Left renal pelvis (tissue), 4 donors: ENCODE data around the gene LEF1. TPM values are rescaled to one million over a fixed set of nuclear protein-coding genes. Genes with fewer than 3 reads are reported as not detected.

Experiments
- DNase-seq, 4 donors: peaks; one replicate each; pipeline ENCODE4 v3.0.0-alpha.2; 2013; ENCODE audit warnings: low read depth in 4 of 4, low spot score in 3 of 4
- polyA plus RNA-seq, 4 donors: library from polyadenylated mRNA; unstranded; fragments of 120-200 nt; gene quantifications; one replicate each; pipeline ENCODE4 v1.2.1, GENCODE V29; 2013; ENCODE audit not compliant: insufficient read length in 4 of 4

Gene LEF1
- 100 to 1,000 TPM in 1 of 4 donors, 10 to 100 TPM in 3; 70.6 to 124 (median 84.9) TPM for polyA plus RNA-seq

DNA sequence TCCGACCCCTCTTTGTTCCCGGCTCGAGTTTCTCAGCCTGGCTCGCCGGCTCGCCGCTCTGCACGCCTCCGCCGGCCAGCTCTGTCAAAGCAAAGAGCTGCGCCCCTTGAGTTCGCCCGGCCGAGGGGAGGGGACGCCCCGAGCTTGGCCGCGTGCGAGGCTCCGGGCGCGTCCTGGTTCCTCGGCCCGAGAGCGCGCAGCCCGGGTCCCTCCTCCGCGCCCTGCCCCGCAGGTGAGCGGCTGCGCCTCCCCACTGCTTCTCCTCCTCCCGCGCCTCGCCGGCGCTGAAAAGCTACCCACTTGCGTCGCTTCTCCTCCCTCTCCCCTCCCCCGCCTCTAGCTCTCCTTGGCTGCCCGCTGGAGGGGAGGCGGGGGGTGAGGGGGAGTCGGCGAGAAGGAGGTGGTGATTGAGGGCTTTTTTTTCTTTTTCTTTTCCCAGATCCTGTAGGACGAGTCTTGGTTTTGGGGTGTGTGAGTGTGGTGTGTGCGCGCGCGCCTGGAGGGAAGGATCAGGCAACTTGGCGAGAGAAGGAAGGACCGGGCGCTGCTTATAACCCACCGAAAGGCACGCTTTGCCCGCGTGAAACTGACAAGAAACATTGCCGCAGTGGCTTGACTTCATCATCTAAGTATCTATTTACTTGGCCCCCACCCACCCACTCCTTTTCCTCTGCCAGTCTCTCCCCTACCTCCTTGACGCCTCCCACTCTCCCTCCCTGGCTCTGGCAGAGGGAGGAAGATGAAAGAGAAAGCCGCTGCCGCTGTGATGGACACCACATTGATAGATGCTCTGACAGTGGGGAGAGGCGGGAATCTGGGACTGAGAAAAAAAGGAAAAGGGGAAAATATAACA lies at the start of gene LEF1:
Gene LEF1, minus strand, starts transcription at position 262 of the 853 bp plus-strand sequence. CDS start 1,165 bp downstream, outside the sequence.
- DNase-seq = peak in 2 of 4 donors; percentile 69 to 76

DNA sequence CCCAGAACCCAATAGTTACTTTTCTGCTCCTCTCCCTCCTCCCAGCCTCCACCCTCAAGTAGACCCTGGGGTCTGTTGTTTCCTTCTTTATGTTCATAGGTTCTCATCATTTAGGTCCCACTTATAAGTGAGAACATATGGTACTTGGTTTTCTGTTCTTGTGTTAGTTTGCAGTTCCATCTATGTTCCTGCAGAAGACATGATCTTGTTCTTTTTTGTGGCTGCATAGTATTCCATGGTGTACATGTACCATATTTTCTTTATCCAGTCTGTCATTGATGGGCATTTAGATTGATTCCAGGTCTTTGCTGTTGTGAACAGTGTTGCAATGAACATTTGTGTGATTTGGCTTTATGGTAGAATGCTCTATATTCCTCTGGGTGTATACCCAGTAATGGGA lies 47.8 kb upstream of the LEF1 start:
- no peak for DNase-seq

DNA sequence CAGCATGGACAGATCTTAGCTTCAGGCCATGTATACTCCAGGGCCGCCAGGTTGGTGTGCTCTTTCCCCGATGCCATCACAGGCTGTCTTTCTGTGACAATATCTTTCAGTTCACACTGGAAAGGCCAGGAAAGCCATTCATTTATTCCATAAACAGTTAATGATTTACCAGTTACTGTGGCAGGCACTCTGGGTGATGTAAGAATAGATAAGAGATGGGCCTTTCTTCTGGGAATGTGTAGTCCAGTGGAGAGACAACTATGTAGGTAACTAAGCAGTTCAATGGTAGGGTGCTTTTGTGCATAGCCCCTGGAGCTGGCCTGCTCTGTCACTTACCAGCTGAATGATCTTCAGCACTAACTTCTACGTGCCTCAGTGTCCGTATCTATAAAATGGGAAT lies 46.3 kb upstream of the LEF1 start:
- DNase-seq = no peak

DNA sequence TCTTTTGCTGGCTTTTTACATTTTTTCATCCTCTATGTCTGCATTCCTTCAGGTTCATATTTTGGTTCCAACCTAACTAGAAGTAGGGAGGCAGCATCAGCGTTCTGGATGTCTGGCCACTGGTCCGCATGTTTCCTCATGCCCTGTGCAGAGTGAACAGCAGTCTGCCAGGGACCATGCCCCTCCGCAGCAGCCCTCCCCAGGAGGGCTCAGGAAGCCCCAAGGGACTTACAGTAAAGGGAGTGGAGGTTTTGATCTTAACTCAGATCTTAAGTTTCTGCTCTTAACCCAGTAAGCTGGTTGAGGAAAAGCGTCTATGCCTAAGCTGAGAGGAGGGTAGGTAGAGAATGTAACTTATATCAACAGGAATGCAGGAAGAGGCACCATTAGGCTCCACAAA lies 45.0 kb upstream of the LEF1 start:
- DNase-seq = no peak

DNA sequence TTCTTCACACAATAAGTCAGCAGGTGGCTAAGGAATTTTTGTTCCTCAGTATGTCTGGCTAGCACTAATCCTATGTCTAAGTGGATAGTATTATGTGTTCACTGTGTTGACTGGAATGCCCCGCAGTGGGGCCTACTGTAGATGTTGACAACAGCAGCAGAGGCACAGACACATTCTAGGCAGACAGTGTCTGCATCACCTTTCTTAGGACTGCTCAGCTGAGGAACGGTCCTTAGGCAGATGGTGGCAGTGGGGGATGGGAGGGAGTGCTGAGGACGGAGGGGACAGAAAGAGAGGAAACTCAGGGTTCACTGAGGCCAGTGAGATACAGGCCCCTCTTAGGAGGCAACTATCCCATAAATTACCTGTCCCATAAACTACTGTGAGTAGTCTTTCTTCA lies 44.6 kb upstream of the LEF1 start:
- no peak for DNase-seq

DNA sequence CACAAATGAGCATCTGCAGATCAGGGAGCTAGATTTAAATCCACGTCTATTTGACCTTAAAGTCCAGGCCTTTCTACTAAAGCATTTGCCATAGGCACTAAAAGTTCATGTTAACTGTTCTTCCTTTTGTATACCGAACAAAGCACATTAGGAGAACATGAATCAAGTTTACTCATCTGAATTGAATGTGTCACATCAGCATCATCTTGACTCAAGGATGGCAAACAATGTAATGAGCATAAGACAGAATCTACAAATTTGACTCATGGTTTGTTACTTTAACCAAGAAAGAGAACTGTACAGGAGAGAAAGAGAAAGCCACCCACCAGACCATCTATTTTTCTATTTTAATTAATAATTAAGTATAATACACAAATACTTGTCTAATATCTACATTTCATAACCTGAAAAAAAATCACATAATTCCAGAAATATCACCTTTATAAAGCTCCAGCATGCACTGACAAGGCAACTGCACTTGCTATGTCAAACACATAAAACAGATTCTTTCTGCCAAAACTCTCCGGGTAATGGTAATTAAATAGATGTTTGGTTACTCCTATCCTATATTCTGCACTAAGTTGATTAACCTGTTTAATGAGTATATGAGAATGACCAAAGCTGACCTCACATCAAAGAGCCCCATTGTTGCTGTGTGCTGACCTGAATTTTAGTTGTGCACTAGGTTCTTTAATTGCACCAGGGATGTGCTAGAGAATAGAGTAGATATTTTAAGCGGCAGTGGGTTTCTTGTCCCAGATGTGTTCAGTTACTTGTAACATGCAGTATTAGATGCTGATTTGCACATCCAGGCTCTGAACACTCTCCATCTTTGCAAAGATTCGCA lies 42.5 kb upstream of the LEF1 start:
- no peak for DNase-seq

DNA sequence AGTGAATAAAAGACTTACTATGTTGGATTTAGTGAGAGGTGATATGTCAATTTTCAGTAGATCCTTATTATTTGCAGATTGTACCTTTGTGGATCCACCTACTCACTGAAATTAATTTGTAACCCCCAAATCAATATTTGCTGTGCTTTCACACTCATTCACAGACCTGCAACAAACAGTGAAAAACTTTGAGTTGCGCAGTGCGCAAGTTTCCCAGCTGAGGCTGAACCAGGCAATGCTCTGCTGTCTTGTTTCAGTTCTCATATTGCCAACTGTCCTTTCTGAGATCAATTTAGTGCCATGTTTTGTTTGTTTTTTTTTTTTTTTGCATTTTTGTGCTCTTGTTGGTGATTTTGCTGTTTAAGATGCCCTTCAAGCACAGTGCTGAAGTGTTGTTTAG lies 40.8 kb upstream of the LEF1 start:
- DNase-seq = no peak

DNA sequence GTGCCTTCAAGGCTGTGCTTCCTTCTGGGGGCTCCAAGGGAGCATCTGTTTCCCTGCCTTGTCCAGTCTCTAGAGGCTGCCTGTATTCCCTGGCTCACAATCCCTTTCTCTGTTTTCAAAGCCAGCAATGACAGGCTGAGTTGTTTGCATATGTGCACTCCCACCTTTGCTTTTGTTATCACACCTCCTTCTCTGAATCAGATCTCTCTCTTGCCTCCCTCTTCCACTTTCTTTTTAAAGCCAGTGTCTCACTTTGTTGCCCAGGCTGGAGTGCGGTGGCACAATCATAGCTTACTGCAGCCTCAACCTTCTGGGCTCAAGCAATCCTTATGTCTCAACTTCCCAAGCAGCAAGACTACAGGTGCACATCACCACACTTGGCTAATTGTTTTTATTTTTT lies 37.1 kb upstream of the LEF1 start:
- DNase-seq = no peak

DNA sequence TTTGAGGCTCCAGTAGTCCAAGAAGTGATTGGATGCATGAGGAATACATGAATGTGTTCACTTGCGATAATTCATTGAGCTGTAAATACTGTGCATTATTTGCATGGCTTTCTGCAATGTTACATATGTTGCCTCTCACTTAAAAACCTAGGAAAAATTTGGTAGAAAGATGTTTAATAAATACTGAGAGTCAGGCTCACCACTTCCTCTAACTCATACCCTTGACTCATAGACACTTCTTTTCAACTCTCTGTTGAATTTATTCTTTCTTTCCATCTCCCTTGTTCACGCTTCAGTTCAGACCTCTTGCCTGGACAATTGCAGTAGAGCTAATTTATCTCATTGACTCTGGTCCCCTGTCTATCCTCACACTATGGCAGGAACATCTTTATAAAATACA lies 35.8 kb upstream of the LEF1 start:
- DNase-seq = no peak

DNA sequence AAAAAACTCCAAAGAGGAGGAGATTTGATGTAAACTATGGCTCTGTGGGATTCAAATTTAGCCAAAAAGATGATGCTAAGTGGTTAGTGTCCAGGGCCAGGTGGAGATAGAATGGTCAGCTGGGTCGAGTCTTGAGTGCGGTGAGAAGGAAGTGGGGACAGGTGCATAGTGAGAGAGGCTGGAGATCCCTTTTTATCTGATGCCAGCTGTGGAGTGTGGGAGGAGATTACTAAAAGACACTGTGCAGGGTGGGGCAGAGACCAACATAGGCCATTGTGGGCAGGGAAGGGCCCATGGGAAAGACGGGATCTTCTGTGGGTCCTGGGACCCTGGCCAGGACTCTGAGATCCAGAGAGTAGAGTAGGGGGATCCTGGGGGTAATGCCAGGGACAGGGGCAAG lies 34.6 kb upstream of the LEF1 start:
- DNase-seq = no peak

DNA sequence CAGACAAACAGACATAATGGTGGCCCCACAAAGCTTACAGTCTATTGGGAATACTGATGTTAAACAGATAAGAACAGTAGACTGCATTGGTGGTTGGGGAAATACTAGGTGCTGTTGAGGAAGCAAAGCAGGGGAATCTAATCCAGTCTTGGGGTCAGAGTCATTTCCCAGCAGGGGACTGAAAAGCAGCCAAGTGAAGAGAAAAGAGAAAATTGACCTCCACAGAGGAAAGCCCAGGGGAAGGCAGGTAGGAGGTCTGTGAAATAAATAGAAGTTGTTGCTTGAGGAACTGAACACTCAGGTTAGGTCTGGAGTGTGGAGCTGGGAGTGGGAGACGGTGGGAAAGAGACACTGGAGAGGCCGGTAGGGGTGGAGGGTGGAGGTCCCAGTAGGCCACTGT lies 33.0 kb upstream of the LEF1 start:
- no peak for DNase-seq

DNA sequence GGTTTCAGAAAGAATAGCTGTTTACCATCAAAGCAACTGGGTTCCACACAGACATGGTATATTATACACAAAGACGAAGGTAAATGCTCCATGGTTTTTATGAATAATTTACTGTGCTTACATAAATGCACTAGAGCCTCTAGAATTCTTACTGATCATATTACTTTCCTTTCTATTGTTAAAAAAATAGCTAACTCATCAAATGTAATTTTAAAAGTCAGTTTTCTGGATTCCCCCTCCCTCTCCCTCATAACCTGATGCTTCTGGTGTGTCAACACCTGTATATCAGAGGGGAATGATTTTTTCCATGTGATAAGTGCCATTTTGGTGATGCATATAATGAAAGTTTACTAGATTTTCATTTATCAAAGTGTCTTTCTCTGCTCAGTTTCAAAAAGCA lies 31.1 kb upstream of the LEF1 start:
- DNase-seq = no peak

DNA sequence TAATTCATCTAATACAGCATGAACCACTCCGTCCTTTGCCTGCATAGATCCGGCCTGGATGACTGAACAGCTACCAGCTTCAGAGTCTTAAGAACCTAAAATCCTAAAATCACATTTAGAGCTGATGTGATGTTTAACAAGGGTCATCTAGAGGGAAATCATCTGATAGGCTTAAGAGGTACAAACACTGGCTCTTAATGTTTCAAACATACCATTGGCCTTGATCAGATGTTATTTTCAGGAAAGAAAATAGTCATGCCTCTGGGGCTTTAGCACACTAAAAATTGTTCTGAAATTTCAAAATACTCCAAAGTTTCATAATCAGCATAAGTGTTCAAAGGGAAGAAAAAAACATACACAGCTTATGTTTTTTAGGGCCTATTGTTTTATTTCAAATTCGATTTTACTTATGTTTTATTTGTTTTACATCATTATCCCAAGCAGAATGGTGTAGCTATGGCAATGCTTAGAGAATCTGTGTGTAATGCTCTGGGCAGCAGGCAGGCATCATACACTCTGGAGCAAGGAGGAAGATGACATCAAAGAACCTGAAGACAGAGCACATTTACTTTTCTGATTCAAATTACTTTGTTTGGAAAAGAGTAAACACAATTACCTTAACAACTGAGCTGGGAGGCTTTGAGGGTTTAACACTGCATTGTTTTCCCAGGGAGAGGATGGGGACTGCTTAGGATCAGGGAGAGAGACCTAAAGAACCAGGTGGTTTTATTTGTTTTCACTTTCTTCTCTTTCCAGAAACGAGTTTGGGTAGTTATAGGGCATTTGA lies 25.3 kb upstream of the LEF1 start:
- no peak for DNase-seq

DNA sequence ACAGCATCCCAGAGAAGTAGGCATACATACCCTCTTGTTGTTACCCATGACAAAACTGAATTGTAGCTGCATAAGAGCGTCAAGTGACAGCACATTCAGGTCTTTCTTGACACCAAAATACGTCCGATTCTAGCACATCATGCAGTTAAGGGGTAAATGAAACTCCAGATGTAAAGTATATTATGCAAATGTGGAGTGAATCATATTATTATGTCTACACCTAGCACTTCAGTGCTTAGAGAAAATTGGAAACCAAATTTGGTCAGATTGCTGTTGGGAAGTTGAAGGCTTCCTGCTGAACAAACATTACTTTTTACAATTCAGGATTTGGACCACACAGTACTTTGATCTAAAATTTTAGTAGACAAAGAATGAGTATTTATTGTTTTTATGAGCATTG lies 24.2 kb upstream of the LEF1 start:
- DNase-seq = no peak

DNA sequence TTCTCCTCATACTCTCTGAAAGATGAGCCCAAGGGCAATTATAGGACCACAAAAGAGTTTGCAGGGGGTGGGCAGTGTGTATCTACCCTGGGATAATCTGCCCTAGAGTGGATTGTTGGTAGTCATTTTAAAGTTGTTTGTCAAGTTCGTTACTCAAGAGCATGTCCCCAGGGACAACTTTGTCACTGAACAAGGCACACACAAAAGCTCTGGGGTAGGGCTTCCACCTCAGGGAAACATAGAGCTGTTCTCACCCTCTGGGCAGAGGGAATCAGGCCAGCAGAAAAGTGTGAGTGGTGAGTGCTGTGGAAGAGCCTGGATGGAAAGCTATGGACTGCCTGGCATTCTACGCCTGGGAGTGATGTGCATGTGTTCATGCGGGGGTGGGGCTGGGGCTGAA lies 23.3 kb upstream of the LEF1 start:
- no peak for DNase-seq

DNA sequence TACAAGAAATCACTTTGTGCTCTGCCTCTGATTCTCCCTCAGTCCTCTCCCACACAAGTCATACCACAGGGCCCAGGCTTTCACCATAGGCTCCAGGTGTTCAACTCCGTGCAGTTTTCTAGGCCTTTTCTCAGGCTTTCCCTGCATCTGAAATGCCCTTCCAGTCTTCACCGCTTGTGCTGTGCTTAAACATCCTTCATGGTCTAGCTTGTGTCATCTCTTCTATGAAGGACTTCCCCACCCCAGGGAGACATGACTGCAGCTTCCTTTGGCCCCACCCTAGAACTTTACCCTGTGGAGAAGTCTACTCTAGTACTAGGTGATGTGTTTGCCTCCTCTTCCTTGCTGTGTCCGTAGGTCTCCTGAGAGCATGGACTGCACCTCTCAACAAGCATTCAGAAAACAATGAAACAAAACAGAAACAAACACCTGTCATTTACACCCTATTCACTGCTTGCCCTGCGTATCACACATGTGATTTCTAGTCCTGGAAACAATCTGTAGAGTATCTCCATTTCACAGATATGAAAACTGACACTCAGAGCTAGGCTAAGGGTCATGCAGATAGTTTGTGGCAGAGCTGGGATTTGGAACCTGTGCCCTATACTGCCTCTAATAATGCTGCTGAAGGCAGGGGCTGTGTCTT lies 22.7 kb upstream of the LEF1 start:
- DNase-seq = no peak

DNA sequence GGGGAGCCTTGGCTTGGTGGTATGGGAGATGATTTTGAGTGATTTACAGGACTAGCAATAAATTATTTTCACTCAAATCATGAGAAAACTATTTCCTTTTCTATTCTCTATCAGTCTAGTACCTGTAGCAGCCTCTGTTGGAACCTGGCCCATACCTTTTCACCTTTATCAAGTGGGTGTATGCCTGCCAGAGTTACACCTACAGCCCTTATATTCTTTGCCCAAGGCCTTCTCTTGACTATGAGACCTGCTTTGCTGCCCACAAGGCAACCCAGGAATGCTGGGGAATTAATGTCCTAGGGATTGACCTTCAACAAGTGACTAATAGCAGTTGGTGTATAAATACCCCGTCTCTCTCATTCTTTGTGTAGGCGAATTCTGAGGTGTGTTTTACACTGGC lies 20.0 kb upstream of the LEF1 start:
- DNase-seq = no peak

DNA sequence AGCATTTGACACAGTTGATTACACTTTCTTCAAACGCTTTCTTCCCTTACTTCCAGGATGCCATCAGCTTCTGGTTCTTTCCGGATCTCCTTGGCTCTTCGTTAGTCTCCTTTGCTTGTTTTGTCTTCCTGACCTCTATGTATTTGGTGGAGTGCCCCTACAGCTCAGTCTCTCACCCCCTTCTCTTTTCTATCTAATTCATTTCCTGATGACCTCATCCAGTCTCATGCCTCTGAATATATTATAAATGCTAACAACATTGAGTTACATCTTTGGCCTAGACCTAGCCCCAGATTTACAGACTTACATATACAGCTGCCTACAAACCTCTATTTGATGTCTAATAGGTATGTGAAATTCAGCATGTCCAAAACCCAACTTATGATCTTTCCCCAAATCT lies 16.5 kb upstream of the LEF1 start:
- DNase-seq = no peak

DNA sequence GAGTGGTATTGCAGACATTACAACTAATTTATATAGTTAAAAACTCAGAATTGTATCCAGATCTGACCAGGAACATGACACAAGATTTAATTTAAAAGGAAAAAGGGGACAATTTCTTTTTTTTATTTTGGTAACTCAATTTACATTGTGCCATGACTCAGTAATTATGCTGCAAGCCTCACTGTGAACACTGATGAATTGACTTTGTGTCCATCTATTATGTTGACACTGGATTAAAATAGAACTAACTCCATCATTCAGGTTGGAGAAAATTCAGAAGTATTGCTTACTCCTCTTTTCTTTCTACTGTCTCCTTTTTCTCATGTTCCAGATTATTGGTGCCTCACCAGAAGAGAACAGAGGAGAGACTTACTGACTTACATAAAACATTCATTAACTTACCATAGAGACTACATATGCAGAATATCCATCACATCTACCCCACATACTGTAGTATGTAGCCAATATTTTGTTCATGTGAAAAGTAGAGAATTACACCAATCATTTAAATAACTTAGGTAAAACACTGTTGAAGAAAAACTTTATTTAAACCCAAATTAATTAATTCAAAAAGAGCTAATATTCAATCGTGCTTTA lies 15.8 kb upstream of the LEF1 start:
- no peak for DNase-seq

DNA sequence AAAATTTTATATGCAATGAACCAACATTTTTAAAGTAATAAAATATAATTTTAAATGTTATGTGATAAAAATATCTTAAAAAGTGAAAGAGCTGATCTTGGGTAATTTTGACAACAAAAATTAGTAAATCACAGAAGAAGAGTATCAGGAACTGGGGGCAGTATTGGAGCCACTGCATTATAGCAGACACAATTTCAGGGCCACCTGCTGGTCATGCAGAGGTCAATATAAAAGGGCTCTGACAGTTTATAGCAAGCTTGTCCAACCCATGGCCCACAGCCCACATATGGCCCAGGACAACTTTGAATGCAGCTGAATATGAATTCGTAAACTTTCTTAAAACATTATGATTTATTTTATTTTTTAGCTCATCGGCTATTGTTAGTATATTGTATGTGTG lies 13.0 kb upstream of the LEF1 start:
- DNase-seq = no peak
